ENCODE data around the gene DENR.

The DENR gene

GRCh38 chr12:122754790-122755189 lies 2.2 kb downstream of the DENR start:
- TF ChIP-seq CTCF (conservative IDR thresholded peaks at IDR 0.05; ENCODE audit: low read depth, low read length): no peak
- Histone ChIP-seq H3K79me2 (ENCODE audit: insufficient read depth, low read depth) (peaks cover 17% of the 10 kb centered on the region), H3K4me2 (no peak overlapping the region), H3K36me3 (ENCODE audit: insufficient read depth) (peaks cover 7% of the 10 kb centered on the region; the same call in 1 of the 2 replicates), H3K4me3 (IDR thresholded peaks at IDR 0.05; ENCODE audit: insufficient read depth, low read depth, low read length) (no peak overlapping the region), H3K27me3 (ENCODE audit: insufficient read depth, low read depth) (no peaks in the 10 kb centered on the region), H4K20me1 (ENCODE audit: insufficient read depth) (no peaks in the 10 kb centered on the region), H3K27ac (no peak overlapping the region), H2AFZ (ENCODE audit: low read depth) (no peak overlapping the region), H3K9ac (no peak overlapping the region), H3K4me1 (ENCODE audit: low read depth, poor library complexity, severe bottlenecking) (peaks cover 17% of the 10 kb centered on the region)

GRCh38 chr12:122757568-122757967 lies 4.9 kb downstream of the DENR start:
- Histone ChIP-seq H3K4me1 (ENCODE audit: low read depth, poor library complexity, severe bottlenecking) (peaks cover 17% of the 10 kb centered on the region), H3K27me3 (ENCODE audit: insufficient read depth, low read depth) (no peaks in the 10 kb centered on the region), H2AFZ (ENCODE audit: low read depth) (no peak overlapping the region), H3K4me3 (IDR thresholded peaks at IDR 0.05; ENCODE audit: insufficient read depth, low read depth, low read length) (no peak overlapping the region), H3K79me2 (ENCODE audit: insufficient read depth, low read depth) (peaks cover 17% of the 10 kb centered on the region), H3K27ac (no peak overlapping the region), H3K9ac (no peak overlapping the region), H3K4me2 (no peak overlapping the region), H3K36me3 (ENCODE audit: insufficient read depth) (peaks cover 7% of the 10 kb centered on the region; the same call in 1 of the 2 replicates), H4K20me1 (ENCODE audit: insufficient read depth) (no peaks in the 10 kb centered on the region)
- no peak for TF ChIP-seq CTCF (conservative IDR thresholded peaks at IDR 0.05; ENCODE audit: low read depth, low read length)

GRCh38 chr12:122785503-122785902 lies 32.9 kb downstream of the DENR start:
- Histone ChIP-seq H4K20me1 (ENCODE audit: insufficient read depth) (no peaks in the 10 kb centered on the region), H3K4me1 (ENCODE audit: low read depth, poor library complexity, severe bottlenecking) (no peaks in the 10 kb centered on the region), H3K4me2 (no peak overlapping the region), H3K4me3 (IDR thresholded peaks at IDR 0.05; ENCODE audit: insufficient read depth, low read depth, low read length) (no peak overlapping the region), H3K27ac (no peak overlapping the region), H3K9ac (no peak overlapping the region), H2AFZ (ENCODE audit: low read depth) (no peak overlapping the region), H3K79me2 (ENCODE audit: insufficient read depth, low read depth) (no peaks in the 10 kb centered on the region), H3K36me3 (ENCODE audit: insufficient read depth) (no peaks in the 10 kb centered on the region), H3K27me3 (ENCODE audit: insufficient read depth, low read depth) (no peaks in the 10 kb centered on the region)
- TF ChIP-seq CTCF (conservative IDR thresholded peaks at IDR 0.05; ENCODE audit: low read depth, low read length): no peak

GRCh38 chr12:122788387-122788786 lies 35.8 kb downstream of the DENR start:
- Histone ChIP-seq H3K4me2 (no peak overlapping the region), H3K36me3 (ENCODE audit: insufficient read depth) (no peaks in the 10 kb centered on the region), H3K4me3 (IDR thresholded peaks at IDR 0.05; ENCODE audit: insufficient read depth, low read depth, low read length) (no peak overlapping the region), H3K9ac (no peak overlapping the region), H3K4me1 (ENCODE audit: low read depth, poor library complexity, severe bottlenecking) (no peaks in the 10 kb centered on the region), H4K20me1 (ENCODE audit: insufficient read depth) (no peaks in the 10 kb centered on the region), H2AFZ (ENCODE audit: low read depth) (no peak overlapping the region), H3K27me3 (ENCODE audit: insufficient read depth, low read depth) (no peaks in the 10 kb centered on the region), H3K79me2 (ENCODE audit: insufficient read depth, low read depth) (no peaks in the 10 kb centered on the region), H3K27ac (no peak overlapping the region)
- TF ChIP-seq CTCF (conservative IDR thresholded peaks at IDR 0.05; ENCODE audit: low read depth, low read length): no peak
